Lung (tissue), 12 donors: ENCODE measurements around the gene MEF2A. TPM values are rescaled to one million over a fixed set of nuclear protein-coding genes. Genes with fewer than 3 reads are reported as not detected.
"Not testable (repeated sequence)": the region's sequence is repeated elsewhere in the genome, so short reads cannot be mapped to it uniquely, and the experiment has no call there.

Experiments
- ATAC-seq: fragments of 200-7000 bp; cut with Tn5 transposase; one replicate; pipeline ENCODE4 v1.9.1; 2020; ENCODE audit warnings: moderate number of reproducible peaks; ENCODE audit not compliant: insufficient read depth, low FRiP score
- DNase-seq, 3 donors: peaks; one replicate each; pipeline ENCODE4 v3.0.0-alpha.2; 2013 to 2017
- H3K27ac ChIP-seq, 2 donors: one replicate each; pipeline ENCODE4 v1.5.1; 2013; ENCODE audit warnings: mild to moderate bottlenecking in 2 of 2, moderate library complexity in 2 of 2, control low read depth in 1 of 2, inconsistent platforms in 1 of 2, low read depth in 1 of 2, low read length in 1 of 2
- H3K27me3 ChIP-seq, 3 donors: one replicate each; pipeline ENCODE4 v1.5.1; 2013; ENCODE audit warnings: low read length in 2 of 3; ENCODE audit not compliant: control insufficient read depth in 3 of 3, insufficient read depth in 3 of 3
- H3K36me3 ChIP-seq, 4 donors: one replicate each; pipeline ENCODE4 v1.5.1; 2013; ENCODE audit warnings: low read length in 4 of 4, mild to moderate bottlenecking in 1 of 4, moderate library complexity in 1 of 4; ENCODE audit not compliant: control insufficient read depth in 4 of 4, insufficient read depth in 4 of 4
- H3K4me1 ChIP-seq, 5 donors: one replicate each; pipeline ENCODE4 v1.5.1; 2013; ENCODE audit warnings: low read length in 5 of 5, mild to moderate bottlenecking in 2 of 5, moderate library complexity in 1 of 5; ENCODE audit not compliant: control insufficient read depth in 5 of 5, insufficient read depth in 5 of 5
- H3K4me3 ChIP-seq: one replicate; pipeline ENCODE4 v1.5.1; 2013; ENCODE audit warnings: mild to moderate bottlenecking, control low read depth, moderate library complexity
- H3K9ac ChIP-seq, 2 donors: one replicate each; pipeline ENCODE4 v1.5.1; 2013; ENCODE audit warnings: low read length in 2 of 2, control low read depth in 1 of 2; ENCODE audit not compliant: insufficient read depth in 1 of 2
- H3K9me3 ChIP-seq, 4 donors: one replicate each; pipeline ENCODE4 v1.5.1; 2013; ENCODE audit warnings: low read length in 3 of 4, mild to moderate bottlenecking in 1 of 4, moderate library complexity in 1 of 4; ENCODE audit not compliant: control insufficient read depth in 4 of 4, insufficient read depth in 3 of 4
- WGBS, 2 donors: extraction: QIAGEN DNeasy Blood & Tissue Kit; methylation state at CpG; one replicate each; pipeline ENCODE4 v1.1.7; 2013; 5-methylcytosine and 5-hydroxymethylcytosine counted together
- polyA plus RNA-seq, 2 donors: library from polyadenylated mRNA; stranded (reverse); fragments of 200-250 nt; gene quantifications; one replicate each; pipeline ENCODE4 v1.2.1, GENCODE V29; 2013
- total RNA-seq, 2 donors: library from RNA; depleted of rRNA in 1 of 2; stranded (reverse); fragments of >200 nt in 1 of 2; gene quantifications; one replicate each; pipeline ENCODE4 v1.2.1, GENCODE V29; 2014 to 2021
- TF ChIP-seq, protein P1 (sequence below): IDR thresholded peaks from 2 replicates; pipeline ENCODE4 v1.5.1; 2012; ENCODE audit warnings: mild to moderate bottlenecking; ENCODE audit errors: control extremely low read depth, extremely low read depth
- donor health status: control.
- donor health status: control.
- donor health status: Bipolar disorder and iron deficiency.
- donor health status: healthy.
- donor health status: DM: yes; HTN: yes; CAD: no.

MEF2A gene
- total and polyA plus RNA-seq, 4 donors: 26.0 to 140 (median 48.1) TPM

DNA sequence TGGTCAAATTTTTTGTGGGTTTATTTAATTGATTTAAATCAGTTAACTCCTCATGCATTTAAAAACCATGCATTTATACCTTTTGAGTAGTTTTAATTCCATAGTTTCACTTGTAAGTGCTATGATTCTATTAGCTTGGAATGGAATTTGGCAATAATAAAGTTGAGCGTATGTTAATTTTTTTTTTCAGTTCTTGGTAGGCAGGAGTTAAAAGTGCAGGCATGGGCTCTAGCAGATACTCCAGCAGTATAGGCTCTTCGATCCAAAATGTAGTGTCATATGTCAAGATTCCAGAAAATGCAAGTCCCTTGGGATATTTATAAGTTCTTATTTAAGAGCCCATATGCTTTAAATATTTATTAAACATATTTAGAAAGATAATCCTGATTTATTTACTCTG, 97.1 kb downstream of the MEF2A start:
- Histone ChIP-seq H3K4me3 (no peak overlapping the region), H3K27ac (no peak overlapping the region), H3K9me3 (no peaks in the 10 kb centered on the region), H3K9ac (no peak overlapping the region), H3K4me1 (peaks cover 0 to 9% (median 2%) of the 10 kb centered on the region in 5 donors), H3K36me3 (peaks cover 0 to 5% (median 3%) of the 10 kb centered on the region in 4 donors), H3K27me3 (no peaks in the 10 kb centered on the region)
- TF ChIP-seq, protein P1, sequence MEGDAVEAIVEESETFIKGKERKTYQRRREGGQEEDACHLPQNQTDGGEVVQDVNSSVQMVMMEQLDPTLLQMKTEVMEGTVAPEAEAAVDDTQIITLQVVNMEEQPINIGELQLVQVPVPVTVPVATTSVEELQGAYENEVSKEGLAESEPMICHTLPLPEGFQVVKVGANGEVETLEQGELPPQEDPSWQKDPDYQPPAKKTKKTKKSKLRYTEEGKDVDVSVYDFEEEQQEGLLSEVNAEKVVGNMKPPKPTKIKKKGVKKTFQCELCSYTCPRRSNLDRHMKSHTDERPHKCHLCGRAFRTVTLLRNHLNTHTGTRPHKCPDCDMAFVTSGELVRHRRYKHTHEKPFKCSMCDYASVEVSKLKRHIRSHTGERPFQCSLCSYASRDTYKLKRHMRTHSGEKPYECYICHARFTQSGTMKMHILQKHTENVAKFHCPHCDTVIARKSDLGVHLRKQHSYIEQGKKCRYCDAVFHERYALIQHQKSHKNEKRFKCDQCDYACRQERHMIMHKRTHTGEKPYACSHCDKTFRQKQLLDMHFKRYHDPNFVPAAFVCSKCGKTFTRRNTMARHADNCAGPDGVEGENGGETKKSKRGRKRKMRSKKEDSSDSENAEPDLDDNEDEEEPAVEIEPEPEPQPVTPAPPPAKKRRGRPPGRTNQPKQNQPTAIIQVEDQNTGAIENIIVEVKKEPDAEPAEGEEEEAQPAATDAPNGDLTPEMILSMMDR: no peak
- ATAC-seq (no peak), DNase-seq (peak in 2 of 3 donors; percentile 35 to 41)
- WGBS, 2 donors: 88 to 94% methylated on average over 2 of the region's 2 CpGs

DNA sequence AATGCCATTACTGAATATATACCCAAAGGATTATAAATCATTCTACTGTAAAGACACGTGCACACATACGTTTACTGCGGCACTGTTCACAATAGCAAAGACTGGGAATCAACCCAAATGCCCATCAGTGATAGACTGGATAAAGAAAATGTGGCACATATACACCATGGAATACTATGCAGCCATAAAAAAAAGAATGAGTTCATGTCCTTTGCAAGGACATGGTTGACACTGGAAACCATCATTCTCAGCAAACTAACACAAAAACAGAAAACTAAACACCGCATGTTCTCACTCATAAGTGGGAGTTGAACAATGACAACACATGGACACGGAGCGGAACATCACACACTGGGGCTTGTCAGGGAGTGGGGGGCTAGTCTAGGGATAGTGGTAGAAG, 100.3 kb downstream of the MEF2A start:
- not testable (repeated sequence) for H3K4me3 ChIP-seq, H3K9ac ChIP-seq, ATAC-seq, H3K27me3 ChIP-seq, H3K4me1 ChIP-seq, H3K36me3 ChIP-seq, H3K27ac ChIP-seq, H3K9me3 ChIP-seq, DNase-seq
- 97 to 98% methylated on average over 6 of the region's 6 CpGs for WGBS, 2 donors

DNA sequence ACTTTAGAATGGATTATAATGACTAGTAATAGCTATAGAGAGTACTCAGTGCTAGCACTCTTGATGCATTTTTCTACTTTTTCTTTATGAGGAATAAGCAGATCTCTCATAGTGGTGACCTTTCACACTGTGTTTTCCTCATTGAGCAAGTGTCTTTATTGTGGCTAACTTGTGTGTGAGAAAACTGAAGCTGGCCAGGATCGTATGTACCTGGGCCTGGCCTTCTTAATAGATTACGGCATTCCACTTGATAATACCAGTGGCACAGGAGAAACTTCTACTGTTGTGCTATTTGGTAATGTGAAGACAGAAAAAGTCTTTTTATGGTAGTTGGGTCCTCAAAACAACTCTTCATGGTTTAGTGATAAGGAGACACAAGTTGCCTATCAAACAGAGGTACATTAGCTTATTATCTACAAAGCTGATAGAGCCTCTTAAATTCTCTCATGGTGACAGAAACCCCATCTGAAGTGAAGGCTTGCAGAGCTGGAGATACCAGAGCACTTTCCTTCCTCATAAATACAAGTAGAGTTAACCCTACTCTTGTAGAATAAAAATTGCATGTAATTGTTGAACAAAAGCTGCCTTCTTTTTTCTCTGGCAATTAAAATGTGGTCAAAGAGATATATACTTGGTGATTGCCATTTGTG, 102.9 kb downstream of the MEF2A start:
- 81 to 91% methylated on average over 2 of the region's 2 CpGs for WGBS, 2 donors
- Histone ChIP-seq H3K4me1 (peaks cover 0 to 7% (median 0%) of the 10 kb centered on the region in 5 donors), H3K4me3 (no peak overlapping the region), H3K27me3 (no peaks in the 10 kb centered on the region), H3K27ac (peak overlapping the region in 1 of 2 donors; percentile 60), H3K9me3 (no peaks in the 10 kb centered on the region), H3K9ac (no peak overlapping the region), H3K36me3 (peaks cover 3 to 7% (median 4%) of the 10 kb centered on the region in 4 donors)
- DNase-seq (no peak), ATAC-seq (no peak)
- TF ChIP-seq, protein P1: no peak

DNA sequence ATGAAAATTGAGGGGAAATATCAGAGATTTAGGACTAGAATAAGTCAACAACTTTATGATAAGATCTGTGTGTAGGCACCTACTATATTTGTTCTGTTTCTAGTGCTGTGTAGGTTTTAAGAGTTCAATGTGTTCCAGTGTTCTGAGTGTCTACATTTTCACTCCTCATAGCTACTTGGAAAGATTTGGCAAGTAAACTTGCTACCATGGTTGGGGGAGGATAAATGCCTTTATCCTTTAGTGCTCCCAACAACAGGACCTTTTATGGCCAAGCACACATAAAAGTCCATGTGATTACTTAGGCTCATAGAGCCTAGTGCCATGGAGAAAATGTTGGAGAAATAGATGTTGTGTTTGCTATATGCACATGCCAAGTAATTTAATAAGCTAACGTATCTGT, 103.5 kb downstream of the MEF2A start:
- Histone ChIP-seq H3K4me1 (peaks cover 0 to 7% (median 0%) of the 10 kb centered on the region in 5 donors), H3K9me3 (no peaks in the 10 kb centered on the region), H3K27ac (peak overlapping the region in 1 of 2 donors; percentile 60), H3K36me3 (peaks cover 3 to 8% (median 4%) of the 10 kb centered on the region in 4 donors), H3K9ac (no peak overlapping the region), H3K4me3 (no peak overlapping the region), H3K27me3 (no peaks in the 10 kb centered on the region)
- WGBS, 2 donors: 87 to 98% methylated on average over 1 of the region's 1 CpG
- ATAC-seq (no peak), DNase-seq (peak in 1 of 3 donors; percentile 28)
- TF ChIP-seq, protein P1: no peak
